ENCODE results near the gene SLC22A17. TPM values are rescaled to one million over a fixed set of nuclear protein-coding genes. Genes with fewer than 3 reads are reported as not detected.

The SLC22A17 gene
- total and polyA plus RNA-seq, 2 of the 8 experiments (the other 6 are each of a cell fraction or from before 2014, with no cell fraction given) = 43.0 to 49.0 TPM

GRCh38 chr14:23306412-23307145, 46.1 kb downstream of the SLC22A17 start, which contains the start of gene BCL2L2:
Gene BCL2L2, plus strand, starts transcription at chr14:23306833. Its CDS starts 935 bp downstream, at chr14:23307768.
- peak within 1 kb of the TSS; percentile 99 for H2AFZ ChIP-seq (ENCODE audit: low read length)
- H3K23ac ChIP-seq (ENCODE audit: insufficient read length) = no peak within 1 kb of the TSS
- H3K14ac ChIP-seq (ENCODE audit: insufficient read length) = no peak within 1 kb of the TSS
- H3K9me3 ChIP-seq (ENCODE audit: insufficient read depth in 2 of 2, low read depth in 1 of 2, low read length in 1 of 2) = no peaks in the 10 kb centered on the region
- H4K91ac ChIP-seq (replicated peaks; ENCODE audit: insufficient read length, low read length) = peak within 1 kb of the TSS; percentile 47
- ChIA-PET CTCF (ENCODE audit: partially characterized antibody) (interaction anchor here (0.5 to 5.7 kb wide), 12 partner anchors 11 to 185 kb away, joined by 3 to 40 read pairs (median 6); partner anchors contain the start of gene PABPN1), POLR2A (ENCODE audit: partially characterized antibody) (interaction anchor here (0.8 to 4.8 kb wide), 12 partner anchors 12 to 235 kb away, joined by 3 to 48 read pairs (median 3); partner anchors contain the start of genes ACIN1, C14orf119, HOMEZ and PABPN1)
- peak within 1 kb of the TSS; percentile 75; the same call in 1 of the 2 replicates for H4K8ac ChIP-seq (ENCODE audit: extremely low read depth, insufficient read depth, low read length)
- peaks cover 16% of the 10 kb centered on the region for H3K23me2 ChIP-seq (ENCODE audit: low read depth, low read length)
- peak within 1 kb of the TSS; percentile 83; the same call in 1 of the 2 replicates for H3K27ac ChIP-seq (ENCODE audit: low read depth, low read length)
- peaks cover 2% of the 10 kb centered on the region; the same call in 1 of the 2 replicates for H3K79me1 ChIP-seq (ENCODE audit: low read depth, low read length)
- DNase-seq (ENCODE audit: low read depth in 1 of 2, low spot score in 2 of 2) (peak; percentile 70 to 90), FAIRE-seq (no peak)
- H2BK120ac ChIP-seq (replicated peaks; ENCODE audit: low read depth, low read length) = no peak within 1 kb of the TSS
- H2BK20ac ChIP-seq (ENCODE audit: low read length) = no peak within 1 kb of the TSS
- H3K4me2 ChIP-seq (ENCODE audit: insufficient read depth in 1 of 2, low read depth in 2 of 2, low read length in 2 of 2) = peak within 1 kb of the TSS; percentile 81 to 97
- H2AK5ac ChIP-seq (ENCODE audit: low read depth, low read length) = no peak within 1 kb of the TSS
- peak within 1 kb of the TSS; percentile 53 for H2BK5ac ChIP-seq (ENCODE audit: low read depth, low read length)
- H3K9ac ChIP-seq (replicated peaks in 1 of 4; ENCODE audit: extremely low read depth in 1 of 4, low read depth in 3 of 4, low read length in 3 of 4) = peak within 1 kb of the TSS; percentile 63 to 84 (median 78)
- peaks cover 0 to 3% (median 1%) of the 10 kb centered on the region in 4 experiments; a peak in 4 of 7 replicates for H3K4me1 ChIP-seq (replicated peaks in 1 of 4; ENCODE audit: control insufficient read depth in 3 of 4, insufficient read depth in 4 of 4, low read length in 3 of 4)
- peak within 1 kb of the TSS; percentile 57 to 90 (median 83) for H3K4me3 ChIP-seq (ENCODE audit: extremely low read depth in 1 of 4, insufficient read depth in 2 of 4, low read depth in 3 of 4, low read length in 4 of 4)
- H2BK15ac ChIP-seq (ENCODE audit: low read length) = no peak within 1 kb of the TSS
- peaks cover 0 to 2% of the 10 kb centered on the region in 2 experiments; a peak in 1 of 4 replicates for H3K79me2 ChIP-seq (ENCODE audit: control insufficient read depth in 1 of 2, insufficient read depth in 2 of 2, low read length in 2 of 2)
- peak within 1 kb of the TSS; percentile 75; the same call in 1 of the 2 replicates for H3K18ac ChIP-seq (ENCODE audit: extremely low read depth, low read length)
- peaks cover 0 to 3% (median 1%) of the 10 kb centered on the region in 4 experiments; a peak in 4 of 8 replicates for H3K36me3 ChIP-seq (ENCODE audit: control insufficient read depth in 2 of 4, insufficient read depth in 4 of 4, low read length in 3 of 4)
- peaks cover 0 to 12% (median 5%) of the 10 kb centered on the region in 4 experiments; a peak in 4 of 7 replicates for H3K27me3 ChIP-seq (replicated peaks in 1 of 4; ENCODE audit: control insufficient read depth in 3 of 4, extremely low read depth in 1 of 4, insufficient read depth in 3 of 4, low read length in 3 of 4)
- H3K56ac ChIP-seq (replicated peaks; ENCODE audit: insufficient read length, low read depth, low read length) = peak within 1 kb of the TSS; percentile 28
- peak within 1 kb of the TSS; percentile 44 for H4K5ac ChIP-seq (ENCODE audit: insufficient read length, low read depth, low read length)
- 4% methylated on average over 13 of the region's 24 CpGs; no CpG with 5 or more reads in 1 of the 2 experiments for WGBS, 2 experiments (ENCODE audit: extremely low coverage in 1 of 2, insufficient coverage in 1 of 2, insufficient read length in 1 of 2, insufficient replicate concordance in 2 of 2, low coverage in 1 of 2, low lambda C conversion rate in 2 of 2, missing lambda C conversion rate in 1 of 2)
- peaks cover 0 to 5% of the 10 kb centered on the region in 2 experiments for H4K20me1 ChIP-seq (replicated peaks in 1 of 2; ENCODE audit: control insufficient read depth in 1 of 2, insufficient read depth in 2 of 2, low read length in 2 of 2)
- no peak within 1 kb of the TSS for H3K4ac ChIP-seq (replicated peaks; ENCODE audit: insufficient read length, low read depth, low read length)
- no peak within 1 kb of the TSS for H2BK12ac ChIP-seq (ENCODE audit: low read depth, low read length)
- no peak for TF ChIP-seq CTBP2 (IDR thresholded peaks at IDR 0.05; ENCODE audit: borderline replicate concordance, insufficient read depth, insufficient read length, low read length)
- TF ChIP-seq ATF3 (IDR thresholded peaks at IDR 0.05; ENCODE audit: insufficient read depth, low read depth, low read length) = peak; percentile 93
- peak; percentile 69 for TF ChIP-seq ASH2L (IDR thresholded peaks at IDR 0.05; ENCODE audit: low read length)
- peak; percentile 80 for TF ChIP-seq TAF1 (IDR thresholded peaks at IDR 0.05; ENCODE audit: low read depth, low read length)
- TF ChIP-seq CHD2 (IDR thresholded peaks at IDR 0.05; ENCODE audit: low read length) = 0 out of 2 replicates have a peak, but pooled peaks have one; percentile 47
- TF ChIP-seq SIX5 (IDR thresholded peaks at IDR 0.05; ENCODE audit: low read depth, low read length) = no peak
- TF ChIP-seq EGR1 (IDR thresholded peaks at IDR 0.05; ENCODE audit: borderline replicate concordance, low read depth, low read length) = peak; percentile 48; the same call in 1 of the 2 replicates
- TF ChIP-seq EZH2 (IDR thresholded peaks at IDR 0.05; ENCODE audit: low read depth, low read length, severe bottlenecking) = no peak
- TF ChIP-seq POLR2A (IDR thresholded peaks at IDR 0.05; ENCODE audit: control extremely low read depth in 1 of 2, low read depth in 2 of 2, low read length in 2 of 2) = peak; percentile 85 to 91
- peak; percentile 60; the same call in 1 of the 2 replicates for TF ChIP-seq RBBP5 (IDR thresholded peaks at IDR 0.05; ENCODE audit: borderline replicate concordance, low read depth, low read length)

Measured in H1 (cell line).